ENCODE data around the gene APLP2.
"Not testable (repeated sequence)": the region's sequence is repeated elsewhere in the genome, so short reads cannot be mapped to it uniquely, and the experiment has no call there.

The APLP2 gene

GRCh38 chr11:130193551-130193950, 123.9 kb downstream of the APLP2 start:
- DNase-seq (ENCODE audit: low spot score) = not testable (repeated sequence)

Measured in left forelimb (tissue), 1 donor.